Bronchial smooth muscle cell (primary cell): Measurements from ENCODE around the gene ST6GALNAC1. TPM values are rescaled to one million over a fixed set of nuclear protein-coding genes. Genes with fewer than 3 reads are reported as not detected.

Source experiments
- total RNA-seq: library from RNA; depleted of rRNA; stranded (reverse); fragments of >200 nt; gene quantifications from 2 replicates; pipeline ENCODE4 v1.2.1, GENCODE V29; 2014

Gene ST6GALNAC1, protein sequence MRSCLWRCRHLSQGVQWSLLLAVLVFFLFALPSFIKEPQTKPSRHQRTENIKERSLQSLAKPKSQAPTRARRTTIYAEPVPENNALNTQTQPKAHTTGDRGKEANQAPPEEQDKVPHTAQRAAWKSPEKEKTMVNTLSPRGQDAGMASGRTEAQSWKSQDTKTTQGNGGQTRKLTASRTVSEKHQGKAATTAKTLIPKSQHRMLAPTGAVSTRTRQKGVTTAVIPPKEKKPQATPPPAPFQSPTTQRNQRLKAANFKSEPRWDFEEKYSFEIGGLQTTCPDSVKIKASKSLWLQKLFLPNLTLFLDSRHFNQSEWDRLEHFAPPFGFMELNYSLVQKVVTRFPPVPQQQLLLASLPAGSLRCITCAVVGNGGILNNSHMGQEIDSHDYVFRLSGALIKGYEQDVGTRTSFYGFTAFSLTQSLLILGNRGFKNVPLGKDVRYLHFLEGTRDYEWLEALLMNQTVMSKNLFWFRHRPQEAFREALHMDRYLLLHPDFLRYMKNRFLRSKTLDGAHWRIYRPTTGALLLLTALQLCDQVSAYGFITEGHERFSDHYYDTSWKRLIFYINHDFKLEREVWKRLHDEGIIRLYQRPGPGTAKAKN
- total RNA-seq: not detected in 2 replicates

GRCh38 chr17:76643553-76644148 is at the start of gene ST6GALNAC1:
TSS of gene ST6GALNAC1 (minus strand) at chr17:76643757. CDS start at chr17:76643638, 119 bp downstream.

DNA sequence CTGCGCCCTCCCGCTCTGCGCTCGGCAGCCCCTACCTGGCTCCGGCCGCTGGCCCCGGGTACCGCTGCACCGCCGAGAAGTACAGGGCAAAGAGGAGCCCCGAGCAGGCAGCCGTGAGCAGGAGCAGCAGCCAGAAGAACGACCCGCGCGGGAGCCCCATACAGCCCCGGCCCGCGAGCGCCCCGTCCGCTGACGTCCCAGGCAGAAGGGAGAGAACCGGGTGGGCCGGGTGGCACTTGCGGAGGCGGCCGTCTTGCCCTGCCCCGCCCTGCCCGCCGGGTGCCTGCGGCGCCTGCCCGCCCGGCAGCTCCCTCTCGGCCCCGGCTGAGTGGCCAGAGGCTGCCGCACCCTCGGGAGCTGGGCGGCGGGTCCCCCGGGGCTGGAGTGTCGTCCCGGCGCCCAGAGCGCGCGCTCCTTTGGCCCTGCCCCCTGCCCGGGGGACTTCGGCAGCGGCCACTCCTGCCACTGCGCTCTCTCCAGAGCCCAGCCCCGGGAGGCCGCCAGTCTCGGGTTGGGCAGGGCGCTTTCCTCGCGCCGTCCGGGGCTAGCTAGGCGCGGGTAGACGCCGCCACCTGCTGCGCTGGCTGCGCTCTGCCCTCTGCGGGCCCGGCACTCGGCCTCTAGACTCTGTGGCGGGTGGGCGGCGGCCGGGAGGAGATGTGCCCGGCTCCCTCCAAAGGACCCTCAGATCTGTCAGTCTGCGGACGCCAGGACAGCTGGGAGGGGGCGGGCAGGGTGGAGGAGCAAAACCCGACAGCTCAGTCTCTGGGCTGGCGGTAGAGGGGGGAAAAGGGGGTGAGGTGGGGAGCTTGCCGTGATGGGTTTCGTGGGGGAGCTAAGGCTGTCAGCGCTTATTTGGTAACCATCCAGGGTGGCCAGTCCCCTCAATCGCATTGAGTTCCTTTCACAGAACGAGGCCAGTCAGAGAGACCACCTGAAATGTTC is 57.6 kb downstream of the ST6GALNAC1 start, which contains the start of gene ST6GALNAC2:
ST6GALNAC2 (minus strand) TSS at position 212 of the 945 bp plus-strand sequence; CDS start at position 160, 52 bp downstream.

Other genes starting within 250 kb of the ST6GALNAC1 start
- gene UBE2O, start 190.6 kb downstream of the ST6GALNAC1 start, total RNA-seq: 19.4 and 23.3 TPM in 2 replicates
- not detected in 2 replicates for gene AANAT, start 176.2 kb downstream of the ST6GALNAC1 start, total RNA-seq
- gene RHBDF2, start 142.3 kb downstream of the ST6GALNAC1 start, total RNA-seq: 1.1 and 3.0 TPM in 2 replicates
- 65.3 and 86.2 TPM in 2 replicates for gene CYGB, start 106.0 kb downstream of the ST6GALNAC1 start, total RNA-seq
- 8.0 and 11.2 TPM in 2 replicates for gene PRCD, start 103.7 kb downstream of the ST6GALNAC1 start, total RNA-seq
- gene ST6GALNAC2, start 57.9 kb downstream of the ST6GALNAC1 start, total RNA-seq: 1.0 and 1.4 TPM in 2 replicates
- 107 and 145 TPM in 2 replicates for gene MXRA7, start 67.2 kb upstream of the ST6GALNAC1 start, total RNA-seq
- gene JMJD6, start 82.8 kb upstream of the ST6GALNAC1 start, total RNA-seq: 10.7 and 13.7 TPM in 2 replicates
- gene METTL23, start 83.1 kb upstream of the ST6GALNAC1 start, total RNA-seq: 12.5 and 16.4 TPM in 2 replicates
- gene SRSF2, start 93.6 kb upstream of the ST6GALNAC1 start, total RNA-seq: 91.3 and 148 TPM in 2 replicates
- gene MFSD11, start 94.4 kb upstream of the ST6GALNAC1 start, total RNA-seq: 23.1 and 25.1 TPM in 2 replicates
- 0.32 and 0.77 TPM in 2 replicates for gene MGAT5B, start 224.6 kb upstream of the ST6GALNAC1 start, total RNA-seq